ENCODE results near the gene CYB5RL. TPM values are rescaled to one million over a fixed set of nuclear protein-coding genes. Genes with fewer than 3 reads are reported as not detected.
A peak's percentile ranks its signal among the peaks of the same experiment; 100 is the strongest.
"Not testable (repeated sequence)": the region's sequence is repeated elsewhere in the genome, so short reads cannot be mapped to it uniquely, and the experiment has no call there.

The CYB5RL gene
- total RNA-seq, 4 donors from 2014 or later = 2.2 to 4.7 (median 3.0) TPM

- H3K9me3 ChIP-seq = no peaks in the 10 kb centered on the region
- no peak for DNase-seq
- H3K27me3 ChIP-seq = no peaks in the 10 kb centered on the region
- peaks cover 20 to 95% (median 68%) of the 10 kb centered on the region in 3 donors for H3K36me3 ChIP-seq
- no peak for TF ChIP-seq POLR2A (IDR thresholded peaks at IDR 0.05)
- TF ChIP-seq, protein P1, sequence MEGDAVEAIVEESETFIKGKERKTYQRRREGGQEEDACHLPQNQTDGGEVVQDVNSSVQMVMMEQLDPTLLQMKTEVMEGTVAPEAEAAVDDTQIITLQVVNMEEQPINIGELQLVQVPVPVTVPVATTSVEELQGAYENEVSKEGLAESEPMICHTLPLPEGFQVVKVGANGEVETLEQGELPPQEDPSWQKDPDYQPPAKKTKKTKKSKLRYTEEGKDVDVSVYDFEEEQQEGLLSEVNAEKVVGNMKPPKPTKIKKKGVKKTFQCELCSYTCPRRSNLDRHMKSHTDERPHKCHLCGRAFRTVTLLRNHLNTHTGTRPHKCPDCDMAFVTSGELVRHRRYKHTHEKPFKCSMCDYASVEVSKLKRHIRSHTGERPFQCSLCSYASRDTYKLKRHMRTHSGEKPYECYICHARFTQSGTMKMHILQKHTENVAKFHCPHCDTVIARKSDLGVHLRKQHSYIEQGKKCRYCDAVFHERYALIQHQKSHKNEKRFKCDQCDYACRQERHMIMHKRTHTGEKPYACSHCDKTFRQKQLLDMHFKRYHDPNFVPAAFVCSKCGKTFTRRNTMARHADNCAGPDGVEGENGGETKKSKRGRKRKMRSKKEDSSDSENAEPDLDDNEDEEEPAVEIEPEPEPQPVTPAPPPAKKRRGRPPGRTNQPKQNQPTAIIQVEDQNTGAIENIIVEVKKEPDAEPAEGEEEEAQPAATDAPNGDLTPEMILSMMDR (IDR thresholded peaks at IDR 0.05) = no peak
- H3K27ac ChIP-seq = no peak overlapping the region
- H3K4me1 ChIP-seq = peaks cover 11 to 26% (median 16%) of the 10 kb centered on the region in 3 donors
- H3K4me3 ChIP-seq = no peak overlapping the region
- 90 to 97% methylated on average over 9 of the region's 9 CpGs for WGBS, 2 donors
- intact Hi-C loops (cut with DNase I) = no loop called here
Measured at GRCh38 chr1:54215523-54215922, 15.7 kb upstream of the CYB5RL start.

GRCh38 chr1:54212872-54213271 is 13.0 kb upstream of the CYB5RL start:
- peaks cover 20 to 100% (median 76%) of the 10 kb centered on the region in 3 donors for H3K36me3 ChIP-seq
- 67% methylated on average over 1 of the region's 1 CpG; no CpG with 5 or more reads in 1 of the 2 donors for WGBS, 2 donors
- intact Hi-C loops (cut with DNase I) = no loop called here
- no peaks in the 10 kb centered on the region for H3K4me1 ChIP-seq
- no peak overlapping the region for H3K4me3 ChIP-seq
- H3K27ac ChIP-seq = no peak overlapping the region
- no peaks in the 10 kb centered on the region for H3K27me3 ChIP-seq
- DNase-seq = no peak
- no peaks in the 10 kb centered on the region for H3K9me3 ChIP-seq
- TF ChIP-seq, protein P1 (IDR thresholded peaks at IDR 0.05) = no peak
- no peak for TF ChIP-seq POLR2A (IDR thresholded peaks at IDR 0.05)

DNA sequence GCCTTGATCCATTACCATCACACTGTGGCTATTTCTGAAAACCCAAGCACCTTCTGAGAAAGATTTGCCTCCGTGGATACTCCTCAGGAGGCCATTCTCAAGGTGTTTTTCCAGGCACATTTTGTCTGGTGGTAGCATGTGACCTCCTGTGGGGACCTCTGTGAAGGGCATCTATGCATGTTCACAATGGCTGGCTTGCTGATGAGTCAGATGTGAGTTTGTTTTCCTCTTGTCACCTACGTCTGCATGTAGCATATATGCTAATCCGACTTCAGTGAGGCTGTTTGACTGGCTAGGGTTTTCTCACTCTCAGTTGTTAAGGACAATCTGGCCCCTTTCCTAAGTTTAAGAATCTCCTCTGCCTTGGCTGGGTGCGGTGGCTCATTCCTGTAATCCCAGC is 8.1 kb upstream of the CYB5RL start:
- 46 to 54% methylated on average over 4 of the region's 4 CpGs for WGBS, 2 donors
- intact Hi-C loops (cut with DNase I); H3K27me3 ChIP-seq; DNase-seq; H3K27ac ChIP-seq; H3K4me3 ChIP-seq; H3K4me1 ChIP-seq; H3K9me3 ChIP-seq: not testable (repeated sequence)
- H3K36me3 ChIP-seq = peaks cover 14 to 98% (median 58%) of the 10 kb centered on the region in 3 donors

GRCh38 chr1:54207287-54207686 is 7.5 kb upstream of the CYB5RL start:
- DNase-seq = no peak
- TF ChIP-seq, protein P1 (IDR thresholded peaks at IDR 0.05) = no peak
- no peak for TF ChIP-seq POLR2A (IDR thresholded peaks at IDR 0.05)
- intact Hi-C loops (cut with DNase I) = no loop called here
- Histone ChIP-seq H3K27ac (no peak overlapping the region), H3K27me3 (no peaks in the 10 kb centered on the region), H3K4me3 (no peak overlapping the region), H3K9me3 (no peaks in the 10 kb centered on the region), H3K4me1 (peaks cover 0 to 9% (median 0%) of the 10 kb centered on the region in 3 donors), H3K36me3 (peaks cover 8 to 98% (median 52%) of the 10 kb centered on the region in 3 donors)
- WGBS, 2 donors = 60 to 71% methylated on average over 1 of the region's 1 CpG

DNA sequence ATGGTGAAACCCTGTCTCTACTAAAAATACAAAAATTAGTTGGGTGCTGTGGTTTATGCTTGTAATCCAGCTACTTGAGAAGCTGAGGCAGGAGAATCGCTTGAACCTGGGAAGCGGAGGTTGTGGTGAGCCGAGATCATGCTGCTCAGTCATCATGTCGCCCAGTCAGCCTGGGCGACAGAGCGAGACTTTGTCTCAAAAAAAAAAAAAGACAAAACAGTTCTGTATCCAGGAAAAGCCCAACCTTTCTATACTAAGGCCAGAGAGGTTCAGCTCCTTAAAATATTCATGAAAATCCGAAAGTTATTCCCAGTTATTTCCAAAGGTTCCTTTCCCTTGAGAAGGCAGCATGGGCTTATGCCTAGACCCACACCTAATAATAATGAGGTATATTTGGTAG is 4.4 kb upstream of the CYB5RL start:
- TF ChIP-seq, protein P1 (IDR thresholded peaks at IDR 0.05) = no peak
- TF ChIP-seq POLR2A (IDR thresholded peaks at IDR 0.05) = no peak
- Histone ChIP-seq H3K9me3 (no peaks in the 10 kb centered on the region), H3K4me1 (peaks cover 14 to 33% (median 14%) of the 10 kb centered on the region in 3 donors), H3K4me3 (no peak overlapping the region), H3K36me3 (peaks cover 5 to 73% (median 30%) of the 10 kb centered on the region in 3 donors), H3K27me3 (no peaks in the 10 kb centered on the region), H3K27ac (no peak overlapping the region)
- intact Hi-C loops (cut with DNase I) = no loop called here
- no peak for DNase-seq
- WGBS, 2 donors = 76 to 83% methylated on average over 7 of the region's 7 CpGs

DNA sequence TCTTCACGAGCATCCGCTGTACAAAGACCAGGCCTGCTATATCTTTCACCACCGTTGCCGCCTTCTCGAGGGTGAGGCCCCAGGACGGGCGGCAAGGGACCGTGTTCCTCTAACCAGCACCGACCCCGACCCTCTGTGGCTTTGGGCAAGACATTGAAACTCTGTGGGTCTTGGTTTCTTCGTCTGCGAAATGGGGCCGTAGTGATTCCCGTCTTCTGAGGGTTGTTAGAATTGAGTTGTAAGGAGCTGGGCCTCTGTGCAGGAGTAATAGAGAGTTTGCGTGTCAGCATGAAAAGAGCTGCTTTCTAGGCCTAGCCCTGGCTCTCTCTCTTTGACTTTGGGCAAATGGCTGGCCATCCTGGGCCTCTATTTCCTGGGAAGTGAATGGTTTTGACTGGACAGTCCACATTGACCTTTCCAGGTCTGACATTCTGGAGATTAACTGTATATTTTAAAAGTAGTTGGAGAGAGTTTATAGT is 728 bp upstream of the CYB5RL start:
- Histone ChIP-seq H3K27me3 (no peaks in the 10 kb centered on the region), H3K4me3 (peak overlapping the region; percentile 59 to 100 (median 87)), H3K9me3 (no peaks in the 10 kb centered on the region), H3K4me1 (peaks cover 18 to 40% (median 19%) of the 10 kb centered on the region in 3 donors), H3K36me3 (peaks cover 5 to 43% (median 10%) of the 10 kb centered on the region in 3 donors), H3K27ac (peak overlapping the region; percentile 82 to 93 (median 84))
- intact Hi-C loops (cut with DNase I) = no loop called here
- no peak for TF ChIP-seq POLR2A (IDR thresholded peaks at IDR 0.05)
- TF ChIP-seq, protein P1 (IDR thresholded peaks at IDR 0.05) = no peak
- WGBS, 2 donors = 0% methylated on average over 1 to 4 of the region's 15 CpGs
- DNase-seq = no peak

Measured in esophagus squamous epithelium (tissue), 5 donors.